ENCODE data around the gene AP3B1.

Gene AP3B1

DNA sequence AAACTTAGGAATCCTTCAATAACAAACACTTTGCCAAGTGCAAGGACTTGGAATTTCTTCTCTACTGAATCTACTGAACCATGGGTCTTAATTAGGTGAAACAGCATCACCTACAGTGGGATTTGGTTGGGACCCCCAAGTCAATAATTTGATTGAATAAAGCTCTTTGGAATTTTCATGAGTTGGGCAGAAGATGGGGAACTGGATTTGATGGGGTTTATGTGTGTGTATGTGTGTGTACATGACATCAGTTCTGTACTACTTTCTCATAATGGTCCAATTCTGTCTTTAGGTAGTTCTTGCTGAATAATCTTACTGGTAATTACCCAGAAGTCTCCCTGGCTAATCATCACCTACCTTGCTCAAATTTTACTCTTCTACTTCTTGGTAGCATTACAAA, 319.9 kb downstream of the AP3B1 start:
- no peak for DNase-seq (ENCODE audit: low read depth in 2 of 2)

DNA sequence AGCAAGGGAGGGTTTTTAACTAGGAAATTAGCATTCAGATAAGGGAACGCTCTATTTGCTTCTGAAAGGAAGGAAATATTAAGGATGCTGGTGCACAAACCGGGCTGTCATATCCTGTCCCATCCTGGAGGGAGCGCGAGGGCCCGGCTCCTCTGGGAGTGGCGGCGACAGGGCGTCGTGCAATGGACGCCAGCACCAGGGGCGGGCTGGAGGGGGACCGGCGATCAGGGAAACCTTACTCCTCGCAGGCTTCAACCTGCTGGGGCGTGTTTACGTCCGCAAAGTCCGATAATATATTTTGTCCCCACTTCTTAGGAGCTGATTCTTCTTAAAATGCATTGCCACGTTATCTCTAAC, 321.3 kb downstream of the AP3B1 start:
- no peak for DNase-seq (ENCODE audit: low read depth in 2 of 2)

DNA sequence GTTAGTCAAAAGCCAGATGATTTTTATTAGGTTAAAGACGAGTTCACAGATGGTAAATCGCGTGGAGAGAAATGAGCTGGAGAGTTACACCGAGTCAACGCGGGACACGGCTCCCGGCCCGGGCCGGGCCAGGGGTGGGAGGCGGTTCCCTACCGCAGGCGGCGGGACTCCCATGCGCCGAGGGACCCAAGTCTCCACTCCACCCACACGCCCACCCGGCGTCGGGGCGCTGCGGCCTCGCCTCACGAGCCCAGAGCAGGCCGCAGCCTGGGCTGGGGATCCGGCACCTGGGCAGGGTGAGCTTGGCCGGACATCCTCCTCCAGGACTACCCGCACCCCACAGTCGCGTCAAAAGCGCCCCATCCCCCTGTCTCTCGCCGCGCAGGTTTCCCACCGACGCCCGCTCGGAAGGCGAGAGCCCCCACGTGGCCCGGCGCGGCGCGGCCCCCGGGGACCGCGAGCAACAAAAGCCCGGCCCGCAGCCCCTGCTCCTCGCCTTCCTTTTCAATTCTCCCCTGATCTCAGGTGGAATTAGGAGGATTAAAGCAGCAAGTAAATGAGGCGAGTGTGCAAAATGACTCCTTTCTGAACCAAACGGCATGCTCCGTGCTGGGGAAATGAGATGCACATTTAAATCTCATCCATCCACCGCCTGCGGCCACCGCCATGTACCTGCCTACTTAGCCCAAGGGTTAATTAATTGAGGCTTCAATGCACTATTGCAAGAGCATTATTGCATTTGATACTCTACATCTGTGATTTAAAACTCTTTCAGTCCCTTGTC, 321.8 kb downstream of the AP3B1 start:
- no peak for DNase-seq (ENCODE audit: low read depth in 2 of 2)

DNA sequence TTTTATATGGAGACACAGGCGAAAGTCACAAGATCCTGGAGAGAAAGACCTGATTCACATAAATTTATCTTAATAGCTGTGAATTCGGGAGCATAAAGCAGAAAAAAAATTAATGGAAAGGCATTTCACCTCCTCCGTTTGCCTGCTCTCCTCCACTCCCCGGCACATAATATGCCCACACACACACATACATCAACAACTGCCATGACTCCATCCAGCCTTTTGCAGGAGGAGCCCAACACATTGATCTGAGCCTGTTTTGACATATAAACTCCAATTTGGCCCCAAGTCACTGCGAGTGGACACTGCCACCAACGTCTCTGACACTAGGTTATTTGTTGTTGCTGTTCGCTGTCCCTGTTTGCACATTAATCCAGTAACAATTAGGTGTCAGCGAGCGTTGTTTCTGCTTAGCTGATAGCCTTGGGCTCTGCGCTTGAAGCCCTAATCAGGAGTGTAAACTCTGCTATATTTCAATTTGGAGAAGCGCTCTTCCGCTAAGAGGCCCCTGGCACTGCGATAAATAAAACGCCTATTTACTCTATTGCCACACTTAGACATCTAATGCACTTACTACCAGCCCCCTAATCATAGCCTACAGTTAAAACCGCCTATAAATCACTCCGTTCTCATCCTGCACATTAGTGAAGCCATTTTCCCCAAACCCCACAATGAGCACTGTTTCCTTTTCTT, 322.6 kb downstream of the AP3B1 start:
- DNase-seq (ENCODE audit: low read depth in 2 of 2), result no peak

DNA sequence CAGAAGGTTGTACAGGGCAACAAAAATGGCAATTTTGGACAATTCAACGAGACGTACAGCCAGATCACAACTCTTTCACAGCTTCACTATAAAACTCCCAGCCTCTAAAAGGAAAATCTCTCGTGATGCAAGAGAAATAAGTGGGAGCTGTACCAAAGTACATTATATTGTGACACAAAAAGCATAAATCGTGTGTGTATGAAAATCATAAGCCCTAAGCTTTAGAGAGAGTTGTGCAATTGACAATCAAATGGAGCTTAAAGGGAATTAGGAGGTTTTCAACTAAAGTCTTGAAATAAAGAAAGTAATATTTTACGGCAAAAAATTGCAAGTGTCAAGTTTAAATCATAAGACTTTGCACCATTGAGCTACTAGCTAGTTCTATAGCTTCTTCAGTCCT, 323.6 kb downstream of the AP3B1 start:
- DNase-seq (ENCODE audit: low read depth in 2 of 2), result no peak

DNA sequence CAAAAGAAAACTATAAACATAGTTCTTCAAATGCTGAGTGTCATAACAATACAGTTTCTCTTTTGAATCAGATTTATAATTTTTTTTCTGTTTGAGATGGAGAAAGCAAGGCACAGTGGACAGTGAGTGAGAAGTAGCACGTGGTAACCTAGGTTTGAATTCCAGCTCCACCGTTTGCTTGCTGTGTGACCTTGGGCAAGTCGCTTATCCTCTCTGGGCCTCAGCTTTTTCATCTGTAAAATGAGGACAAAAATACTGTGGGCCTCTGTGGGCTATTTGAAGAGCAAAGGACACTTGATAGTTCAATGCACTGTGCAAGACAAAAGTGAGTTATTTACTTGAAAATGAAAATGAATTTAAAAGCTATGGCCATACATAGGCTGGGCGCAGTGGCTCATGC, 330.7 kb downstream of the AP3B1 start:
- DNase-seq (ENCODE audit: low read depth in 2 of 2), result no peak

- DNase-seq (ENCODE audit: low read depth in 2 of 2), result no peak
Observed at GRCh38 chr5:77960863-77961396, 333.6 kb downstream of the AP3B1 start.

GRCh38 chr5:77960305-77960704, 334.2 kb downstream of the AP3B1 start:
- no peak for DNase-seq (ENCODE audit: low read depth in 2 of 2)

DNA sequence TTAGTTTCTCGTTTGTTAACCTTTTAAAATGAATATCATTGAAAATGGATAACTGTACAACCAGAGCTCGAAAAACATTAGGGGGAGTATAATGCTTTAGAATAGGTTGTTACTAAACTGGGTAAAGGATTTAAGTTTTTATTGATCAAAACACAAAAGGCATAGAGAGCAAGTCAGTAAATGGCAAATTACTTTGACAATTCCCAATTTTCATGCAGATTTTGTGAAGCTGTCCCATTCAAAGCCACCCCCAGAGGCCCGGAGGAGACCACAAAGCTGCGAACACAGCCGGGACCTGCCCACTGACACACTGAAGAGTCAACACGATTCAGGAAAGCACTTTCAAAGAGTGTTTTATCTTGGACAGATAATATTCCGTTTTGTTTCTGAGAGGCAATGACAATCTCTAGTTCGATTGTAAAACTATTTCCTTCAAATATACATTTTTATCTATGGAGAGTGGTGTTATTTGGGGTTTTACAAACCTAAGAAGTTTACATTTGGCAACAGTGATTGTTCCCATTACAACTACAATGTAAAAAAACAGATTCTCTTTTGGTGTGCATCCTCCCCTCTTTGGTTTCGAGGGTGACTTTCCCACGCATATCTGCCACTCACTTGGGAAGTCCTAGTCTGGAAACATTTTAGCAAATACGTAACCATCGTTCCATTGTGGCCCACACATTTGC, 335.7 kb downstream of the AP3B1 start:
- no peak for DNase-seq (ENCODE audit: low read depth in 2 of 2)

GRCh38 chr5:77957931-77958521, 336.5 kb downstream of the AP3B1 start:
- DNase-seq (ENCODE audit: low read depth in 2 of 2), result no peak

DNA sequence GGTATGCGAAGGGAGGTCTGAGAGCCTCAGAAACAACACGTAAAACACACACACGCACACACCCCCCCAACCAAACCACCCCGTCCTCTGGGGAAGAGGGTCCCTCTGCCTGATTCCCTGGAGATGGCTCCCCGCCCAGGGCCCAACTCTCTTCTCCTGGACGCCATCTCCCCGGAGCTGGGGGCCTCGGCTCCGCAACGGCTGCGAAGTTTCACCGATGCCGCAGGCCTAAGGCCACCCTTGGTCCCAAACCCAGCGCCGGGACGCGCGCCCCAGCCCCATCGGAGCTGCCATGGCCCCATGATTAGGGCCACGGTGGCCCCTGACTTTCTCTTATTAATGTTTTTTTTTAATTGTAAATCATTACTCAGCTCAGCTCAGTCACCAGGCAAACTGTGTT, 337.0 kb downstream of the AP3B1 start:
- DNase-seq (ENCODE audit: low read depth in 2 of 2), result no peak

- DNase-seq (ENCODE audit: low read depth in 2 of 2), result no peak
Observed at GRCh38 chr5:77957081-77957480, 337.4 kb downstream of the AP3B1 start.

DNA sequence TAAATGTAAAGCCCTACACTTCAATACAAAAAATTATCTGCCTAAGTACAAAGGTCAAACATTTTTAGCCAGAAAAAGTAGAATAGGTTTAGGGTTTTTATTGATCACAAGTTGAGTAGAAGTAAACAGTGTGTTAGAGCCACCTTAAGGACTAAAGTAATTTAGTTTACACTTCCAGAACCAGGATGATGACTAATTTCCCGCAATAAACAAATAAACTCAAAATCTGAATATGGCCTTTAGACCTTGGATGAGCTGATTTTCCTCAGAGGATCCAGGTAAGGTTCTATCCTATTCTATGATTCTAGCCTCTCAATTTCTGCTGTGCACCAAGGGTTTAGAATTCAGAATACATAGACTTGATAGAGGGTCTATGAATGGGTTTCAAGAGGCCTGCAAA, 338.9 kb downstream of the AP3B1 start:
- DNase-seq (ENCODE audit: low read depth in 2 of 2), result no peak

- no peak for DNase-seq (ENCODE audit: low read depth in 2 of 2)
Observed at GRCh38 chr5:77953374-77953773, 341.1 kb downstream of the AP3B1 start.

DNA sequence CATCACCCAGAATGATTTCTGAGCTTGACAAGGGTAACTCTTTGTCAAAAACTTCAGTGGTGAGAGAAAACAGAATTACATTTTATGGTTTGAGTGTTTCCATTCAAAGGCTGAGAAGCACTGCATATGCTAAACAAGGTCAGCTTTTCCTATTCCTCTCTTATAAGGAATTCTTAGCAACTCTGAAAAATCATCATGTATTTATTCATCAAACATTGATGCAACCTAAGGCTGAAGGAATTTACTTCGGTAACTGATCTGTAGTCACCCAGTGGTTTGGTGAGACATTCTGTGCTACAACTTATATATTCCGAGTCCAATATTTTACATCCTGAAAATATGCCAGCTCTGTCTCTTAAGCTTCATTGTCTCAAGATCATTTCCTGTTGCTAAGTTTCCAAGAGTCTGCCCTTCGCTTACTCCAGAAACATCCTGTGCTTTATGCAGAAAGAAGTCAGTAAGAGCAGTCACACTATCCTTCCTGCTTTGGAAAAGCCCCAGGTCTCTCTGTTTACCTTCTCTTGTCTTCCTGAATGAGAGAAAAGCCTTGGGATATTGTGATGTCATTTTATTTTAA, 341.8 kb downstream of the AP3B1 start:
- no peak for DNase-seq (ENCODE audit: low read depth in 2 of 2)
